Activated effector memory CD4-positive, alpha-beta T cell treated with anti-CD3 and anti-CD28 coated beads, Interleukin-2, amount 50 U/mL, for 16 hours (primary cell): ENCODE data around the gene TSPAN15.
"Not testable (repeated sequence)": the region's sequence is repeated elsewhere in the genome, so short reads cannot be mapped to it uniquely, and the experiment has no call there.

Experiments used
- DNase-seq: peaks from one replicate; pipeline ENCODE4 v3.0.0-alpha.2; 2020

TSPAN15 gene

DNA sequence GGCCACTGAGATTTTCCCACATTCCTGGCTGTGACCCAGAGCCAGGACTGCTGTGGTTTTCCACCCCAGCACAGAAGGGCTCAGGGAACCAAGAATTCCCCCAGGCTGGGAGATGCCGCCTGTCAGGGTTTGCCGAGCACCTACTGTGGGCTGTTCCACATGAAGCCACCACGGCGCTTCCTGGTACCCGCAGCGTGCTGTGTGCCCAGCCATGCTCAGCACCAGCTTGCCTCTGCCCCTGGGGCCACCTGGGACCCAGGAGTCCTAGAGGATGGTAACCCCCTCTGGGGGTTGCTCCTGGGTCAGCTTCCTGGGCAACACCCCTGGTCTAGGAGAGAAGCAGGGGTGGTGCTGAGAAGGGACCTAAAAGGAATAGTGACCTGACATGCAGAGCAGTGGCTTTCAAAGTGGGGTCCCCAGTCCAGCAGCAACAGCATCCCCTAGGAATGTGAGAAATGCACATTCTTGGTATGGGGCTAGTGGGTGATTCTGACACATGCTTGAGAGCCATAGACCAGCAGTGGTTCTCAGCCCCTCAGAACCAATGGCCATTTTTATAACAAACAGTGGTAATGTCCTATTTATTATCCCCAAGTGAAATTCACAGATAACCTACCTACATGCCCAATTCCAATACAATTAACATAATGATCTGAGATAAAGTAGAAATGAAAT, 53.4 kb downstream of the TSPAN15 start:
- peak; percentile 57 for DNase-seq

GRCh38 chr10:69505636-69506318, 54.5 kb downstream of the TSPAN15 start:
- DNase-seq: peak; percentile 53

- peak; percentile 52 for DNase-seq
These were observed 55.2 kb downstream of the TSPAN15 start for GRCh38 chr10:69506487-69506833.

DNA sequence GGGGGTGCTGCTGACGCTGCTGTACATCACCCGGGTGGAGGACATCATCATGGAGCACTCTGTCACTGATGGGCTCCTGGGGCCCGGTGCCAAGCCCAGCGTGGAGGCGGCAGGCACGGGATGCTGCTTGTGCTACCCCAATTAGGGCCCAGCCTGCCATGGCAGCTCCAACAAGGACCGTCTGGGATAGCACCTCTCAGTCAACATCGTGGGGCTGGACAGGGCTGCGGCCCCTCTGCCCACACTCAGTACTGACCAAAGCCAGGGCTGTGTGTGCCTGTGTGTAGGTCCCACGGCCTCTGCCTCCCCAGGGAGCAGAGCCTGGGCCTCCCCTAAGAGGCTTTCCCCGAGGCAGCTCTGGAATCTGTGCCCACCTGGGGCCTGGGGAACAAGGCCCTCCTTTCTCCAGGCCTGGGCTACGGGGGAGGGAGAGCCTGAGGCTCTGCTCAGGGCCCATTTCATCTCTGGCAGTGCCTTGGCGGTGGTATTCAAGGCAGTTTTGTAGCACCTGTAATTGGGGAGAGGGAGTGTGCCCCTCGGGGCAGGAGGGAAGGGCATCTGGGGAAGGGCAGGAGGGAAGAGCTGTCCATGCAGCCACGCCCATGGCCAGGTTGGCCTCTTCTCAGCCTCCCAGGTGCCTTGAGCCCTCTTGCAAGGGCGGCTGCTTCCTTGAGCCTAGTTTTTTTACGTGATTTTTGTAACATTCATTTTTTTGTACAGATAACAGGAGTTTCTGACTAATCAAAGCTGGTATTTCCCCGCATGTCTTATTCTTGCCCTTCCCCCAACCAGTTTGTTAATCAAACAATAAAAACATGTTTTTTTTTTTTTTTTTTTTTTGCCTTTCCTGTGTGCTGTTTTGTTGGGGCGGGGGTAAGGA, 55.8 kb downstream of the TSPAN15 start:
- DNase-seq: peak; percentile 65

DNA sequence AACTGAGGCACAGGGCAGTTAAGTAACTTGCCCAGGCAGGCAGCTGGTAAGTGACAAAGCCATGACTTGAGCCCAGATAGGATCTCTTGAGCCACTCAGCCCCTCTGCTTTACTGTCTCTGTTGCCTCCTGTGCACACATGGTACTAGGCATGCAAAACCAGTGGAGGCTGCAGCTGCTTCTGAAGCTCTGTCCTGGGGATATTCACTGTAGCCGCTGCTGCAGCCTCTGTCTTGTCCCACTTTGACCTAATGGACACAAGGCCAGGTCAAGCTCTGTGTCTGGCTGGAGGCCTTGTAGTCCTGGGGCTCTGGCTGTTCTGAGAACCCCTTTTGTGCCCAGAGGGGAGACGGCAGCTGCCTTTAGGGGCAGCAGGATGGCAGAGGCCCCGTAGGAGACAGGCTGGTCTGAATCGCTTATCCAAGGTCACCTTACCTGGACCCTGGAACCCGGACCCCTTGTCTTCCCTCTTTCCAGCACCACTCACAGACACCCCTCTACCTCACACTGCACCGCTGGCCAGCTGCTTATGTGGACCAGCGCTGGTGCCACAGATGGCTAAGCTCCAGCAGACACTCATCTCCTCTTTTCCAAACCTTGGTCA, 57.6 kb downstream of the TSPAN15 start:
- DNase-seq: peak; percentile 51

GRCh38 chr10:69512901-69513300, 61.6 kb downstream of the TSPAN15 start:
- no peak for DNase-seq

DNA sequence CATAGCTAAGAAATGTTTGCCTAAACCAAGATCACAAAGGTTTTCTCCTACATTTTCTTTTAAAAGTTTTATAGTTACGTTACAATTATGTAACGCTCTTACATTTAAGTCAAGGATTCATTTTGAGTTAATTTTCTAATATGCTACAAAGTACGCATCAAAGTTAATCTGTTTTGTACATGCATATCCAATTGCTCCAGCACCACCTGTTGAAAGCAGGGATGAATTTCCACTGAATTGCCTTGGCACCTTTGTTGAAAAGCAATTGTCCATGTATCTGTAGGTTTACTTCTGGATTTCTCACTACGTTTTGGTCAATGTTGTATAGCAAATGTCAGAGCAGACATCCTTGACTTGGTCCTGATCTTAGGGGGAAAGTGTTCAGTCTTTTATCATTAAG, 62.4 kb downstream of the TSPAN15 start:
- no peak for DNase-seq

GRCh38 chr10:69515699-69516259, 64.5 kb downstream of the TSPAN15 start:
- DNase-seq: peak; percentile 91

GRCh38 chr10:69516316-69516715, 65.1 kb downstream of the TSPAN15 start:
- no peak for DNase-seq

DNA sequence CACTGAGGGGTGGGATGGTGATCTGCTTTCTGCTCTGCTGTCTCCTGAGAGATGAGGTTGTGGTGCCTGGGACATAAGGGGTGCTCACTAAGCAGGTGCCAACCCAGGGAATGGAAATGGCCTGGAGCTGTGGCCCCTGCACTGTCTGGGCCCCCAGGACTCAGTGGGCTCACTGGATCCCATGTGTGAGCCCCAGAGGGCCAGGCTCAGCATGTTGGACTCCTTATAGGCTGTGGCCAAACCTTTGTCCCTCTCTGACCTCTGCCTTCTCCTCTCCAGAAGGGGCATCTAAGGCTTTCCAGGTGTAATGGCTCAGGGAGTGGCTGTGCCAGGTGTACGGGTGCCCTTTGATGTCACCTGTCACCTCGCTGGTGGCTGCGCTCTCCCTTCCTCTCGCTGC, 65.5 kb downstream of the TSPAN15 start:
- no peak for DNase-seq

DNA sequence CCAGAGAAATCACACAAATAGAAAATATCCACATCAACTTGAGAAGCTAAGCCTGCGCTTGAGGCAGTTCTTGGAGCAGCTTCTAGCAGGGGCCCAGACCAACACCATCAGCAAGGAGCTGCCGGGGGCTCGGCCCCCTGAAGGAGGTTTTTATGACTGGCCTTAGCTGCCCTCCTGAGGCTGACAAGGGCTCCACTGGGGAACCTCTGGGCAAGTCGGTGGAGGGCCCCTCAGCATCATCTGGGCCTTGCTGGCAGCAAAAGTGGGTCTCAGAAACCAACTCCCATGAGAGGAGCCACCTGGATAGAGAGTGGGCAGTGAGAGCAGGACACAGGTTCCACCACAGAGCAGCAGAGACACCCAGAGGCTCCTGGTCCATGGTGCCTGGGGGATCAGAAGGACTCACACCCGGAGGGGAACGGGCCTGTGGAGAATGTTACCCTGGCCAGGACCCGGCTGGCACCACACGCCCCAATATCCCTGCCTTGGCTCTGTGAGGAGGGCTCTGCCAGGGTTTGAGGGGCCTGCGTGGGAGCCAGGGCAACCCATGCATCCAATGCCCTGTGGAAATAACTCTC, 66.1 kb downstream of the TSPAN15 start:
- DNase-seq: no peak

- DNase-seq: no peak
These were observed 76.7 kb downstream of the TSPAN15 start for GRCh38 chr10:69527961-69528360.

DNA sequence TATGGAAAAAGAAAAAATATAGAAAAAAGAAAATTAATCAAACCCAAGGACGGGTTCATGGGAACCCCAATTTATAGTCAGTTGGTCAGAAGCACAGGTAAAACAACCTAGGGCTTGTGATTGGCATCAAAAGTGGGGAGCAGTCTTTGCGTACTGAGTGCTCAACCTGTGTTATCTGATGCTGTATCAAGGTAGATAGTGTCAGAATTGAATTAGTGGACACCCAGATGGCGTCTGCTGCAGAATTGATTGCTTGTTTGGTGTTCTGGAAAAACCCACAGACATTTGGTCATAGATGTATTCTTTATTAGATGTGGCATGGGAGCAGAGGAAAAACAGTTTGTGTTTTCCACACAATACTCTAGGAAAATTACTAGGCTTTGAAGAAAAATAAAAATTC, 82.4 kb downstream of the TSPAN15 start:
- DNase-seq: no peak

- DNase-seq: not testable (repeated sequence)
These were observed 85.3 kb downstream of the TSPAN15 start for GRCh38 chr10:69536521-69536920.

- no peak for DNase-seq
These were observed 86.2 kb downstream of the TSPAN15 start for GRCh38 chr10:69537449-69537848.

- DNase-seq: no peak
These were observed 87.2 kb downstream of the TSPAN15 start for GRCh38 chr10:69538461-69538860.

- no peak for DNase-seq
These were observed 90.2 kb downstream of the TSPAN15 start for GRCh38 chr10:69541463-69541862.

DNA sequence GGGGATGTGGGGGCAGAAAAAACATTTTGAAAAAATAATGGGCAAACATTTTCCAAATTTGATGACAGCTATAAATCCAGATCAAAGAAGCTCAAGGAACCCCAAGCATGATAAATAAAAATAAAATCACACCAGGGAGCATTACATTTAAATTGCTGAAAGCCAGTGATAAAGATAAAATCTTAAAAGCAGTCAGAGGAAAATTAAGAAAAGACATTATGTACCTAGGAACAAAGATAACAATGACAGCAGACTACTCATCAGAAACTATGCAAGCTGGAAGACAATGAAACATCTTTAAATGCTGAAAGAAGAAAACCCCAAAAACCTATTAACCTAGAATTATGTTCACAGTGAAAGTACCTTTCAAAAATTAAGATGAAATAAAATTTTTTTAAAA, 98.7 kb downstream of the TSPAN15 start:
- no peak for DNase-seq

- no peak for DNase-seq
These were observed 101.0 kb downstream of the TSPAN15 start for GRCh38 chr10:69552268-69552667.

GRCh38 chr10:69553328-69553727, 102.1 kb downstream of the TSPAN15 start:
- DNase-seq: no peak

DNA sequence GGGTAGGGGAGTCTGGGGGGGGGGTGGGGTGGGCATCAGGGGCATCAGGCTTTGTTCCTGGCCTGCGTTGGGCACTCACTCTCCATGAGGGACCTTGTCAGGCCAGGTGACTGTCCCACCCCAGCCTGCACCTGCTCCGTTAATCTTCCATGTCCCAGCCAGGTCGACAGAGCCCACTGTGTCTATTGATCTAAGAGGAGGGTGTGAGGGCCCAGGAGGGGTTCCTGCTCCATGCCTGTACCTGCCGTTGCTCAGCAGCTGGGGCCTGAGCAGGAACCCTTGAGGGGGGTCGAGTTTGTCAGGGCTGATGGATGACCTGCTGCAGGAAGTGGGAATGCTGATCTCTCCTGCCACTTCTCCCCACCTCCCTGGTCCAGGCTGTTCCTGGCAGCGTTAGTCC, 103.3 kb downstream of the TSPAN15 start:
- no peak for DNase-seq
